HuH-7.5 (cell line): ENCODE measurements around the gene LSS.
"Not testable (repeated sequence)": the region's sequence is repeated elsewhere in the genome, so short reads cannot be mapped to it uniquely, and the experiment has no call there.

ENCODE experiments used
- DNase-seq: peaks from one replicate; pipeline ENCODE4 v3.0.0; 2011; ENCODE audit warnings: low spot score

The LSS gene

GRCh38 chr21:46205166-46205565, 23.4 kb downstream of the LSS start:
- no peak for DNase-seq

- no peak for DNase-seq
Observed at GRCh38 chr21:46203203-46203600, 25.4 kb downstream of the LSS start.

GRCh38 chr21:46202592-46203202, 25.9 kb downstream of the LSS start:
- no peak for DNase-seq

DNA sequence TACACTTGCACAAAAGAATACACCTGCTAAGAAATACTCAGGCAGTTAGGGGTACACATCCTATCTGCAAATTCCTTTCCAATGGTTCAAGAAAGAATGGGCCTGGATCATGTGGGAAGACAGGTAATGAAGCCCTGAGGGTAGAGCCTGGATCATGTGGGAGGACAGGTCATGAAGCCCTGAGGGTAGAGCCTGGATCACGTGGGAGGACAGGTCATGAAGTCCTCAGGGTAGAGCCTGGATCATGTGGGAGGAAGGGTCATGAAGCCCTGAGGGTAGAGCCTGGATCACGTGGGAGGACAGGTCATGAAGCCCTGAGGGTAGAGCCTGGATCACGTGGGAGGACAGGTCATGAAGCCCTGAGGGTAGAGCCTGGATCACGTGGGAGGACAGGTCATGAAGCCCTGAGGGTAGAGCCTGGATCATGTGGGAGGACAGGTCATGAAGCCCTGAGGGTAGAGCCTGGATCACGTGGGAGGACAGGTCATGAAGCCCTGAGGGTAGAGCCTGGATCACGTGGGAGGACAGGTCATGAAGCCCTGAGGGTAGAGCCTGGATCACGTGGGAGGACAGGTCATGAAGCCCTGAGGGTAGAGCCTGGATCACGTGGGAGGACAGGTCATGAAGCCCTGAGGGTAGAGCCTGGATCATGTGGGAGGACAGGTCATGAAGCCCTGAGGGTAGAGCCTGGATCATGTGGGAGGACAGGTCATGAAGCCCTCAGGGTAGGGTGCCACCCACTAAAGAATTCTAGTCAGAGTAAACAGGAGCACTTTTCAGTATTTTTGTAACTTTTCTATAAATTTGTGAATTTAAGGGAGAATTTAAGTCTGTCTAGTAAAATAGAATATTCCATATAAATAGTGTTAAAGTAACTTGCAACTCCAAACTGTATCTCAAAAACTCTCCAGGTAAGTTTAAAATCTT, 27.4 kb downstream of the LSS start:
- not testable (repeated sequence) for DNase-seq

GRCh38 chr21:46199436-46200373, 28.9 kb downstream of the LSS start:
- DNase-seq, result no peak

- DNase-seq, result no peak
Observed at GRCh38 chr21:46196733-46197132, 31.8 kb downstream of the LSS start.

DNA sequence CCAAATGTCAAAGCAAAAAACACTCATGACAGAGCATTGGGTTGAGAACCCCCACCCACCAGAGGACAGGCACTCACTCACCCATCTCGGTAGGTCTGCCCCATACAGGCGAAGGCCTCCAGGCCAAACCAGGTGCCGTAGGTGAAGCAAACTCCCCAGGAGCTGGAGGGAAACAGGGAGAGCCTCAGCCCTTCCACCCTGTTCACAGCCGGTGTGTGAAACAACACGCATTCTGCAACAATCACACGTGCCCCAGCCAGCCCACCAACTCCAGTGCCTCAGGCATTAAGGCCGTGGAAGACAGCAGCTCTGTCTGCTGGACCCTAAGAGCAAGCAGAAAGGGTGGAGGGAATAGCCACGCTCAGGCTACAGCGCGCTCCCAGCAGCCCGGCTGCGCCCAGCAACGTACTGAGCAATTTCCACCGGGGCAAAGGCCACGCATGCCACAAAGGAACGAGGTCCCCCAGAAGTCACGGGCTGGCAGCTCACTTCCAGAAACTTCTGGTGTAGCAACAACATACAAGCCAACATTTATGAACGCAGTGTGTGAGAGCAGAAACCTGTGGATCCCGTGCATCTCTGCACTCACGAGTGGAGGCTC, 32.9 kb downstream of the LSS start:
- DNase-seq, result no peak

GRCh38 chr21:46194374-46195334, 33.9 kb downstream of the LSS start:
- no peak for DNase-seq

DNA sequence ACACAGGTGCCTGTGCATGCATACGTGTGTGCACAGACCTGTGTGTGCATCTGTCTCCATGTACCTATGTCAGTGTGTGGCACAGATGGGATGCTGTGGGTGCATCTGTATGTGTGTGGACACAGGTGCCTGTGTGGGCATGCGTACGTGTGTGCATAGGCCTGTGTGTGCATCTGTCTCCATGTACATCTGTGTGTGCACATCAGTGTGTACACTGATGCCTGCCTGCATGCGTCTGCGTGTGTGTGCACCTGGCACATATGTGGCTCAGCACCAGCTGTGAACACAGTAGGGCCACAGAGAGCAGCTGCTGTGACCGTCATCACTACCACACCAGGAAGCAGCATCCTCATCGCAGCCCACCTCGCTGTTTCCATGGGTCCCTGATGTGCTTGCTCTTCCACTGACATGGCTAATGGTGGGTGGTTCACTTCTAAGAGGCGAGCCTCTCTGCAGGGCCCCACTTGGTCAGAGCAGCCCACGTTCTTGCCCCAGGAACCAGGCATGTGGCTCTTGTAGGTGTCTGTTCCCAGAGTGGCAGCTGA, 34.7 kb downstream of the LSS start:
- DNase-seq, result no peak

- DNase-seq, result no peak
Observed at GRCh38 chr21:46191686-46192575, 36.6 kb downstream of the LSS start.

DNA sequence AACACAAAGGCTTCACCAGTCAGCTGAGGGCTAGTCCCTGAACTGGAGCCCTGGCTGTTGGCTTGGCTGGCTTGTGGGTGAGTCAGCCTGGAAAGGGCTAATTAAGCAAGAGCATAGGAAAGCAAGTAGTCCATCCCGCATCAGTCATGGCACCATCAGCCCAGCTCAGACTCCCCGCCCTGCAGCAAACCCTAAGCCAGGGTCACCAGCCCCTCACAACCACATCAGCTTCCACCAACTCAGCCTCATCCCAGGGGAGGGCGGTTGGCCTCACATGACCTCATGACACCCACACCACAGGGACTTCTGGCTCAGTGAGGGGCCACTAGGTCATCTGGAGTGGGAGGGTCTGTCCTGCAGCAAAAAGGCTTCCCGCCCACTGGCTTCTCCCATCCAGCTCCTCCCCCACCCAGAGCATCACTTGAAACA, 37.3 kb downstream of the LSS start:
- no peak for DNase-seq

- no peak for DNase-seq
Observed at GRCh38 chr21:46190491-46191131, 38.0 kb downstream of the LSS start.

DNA sequence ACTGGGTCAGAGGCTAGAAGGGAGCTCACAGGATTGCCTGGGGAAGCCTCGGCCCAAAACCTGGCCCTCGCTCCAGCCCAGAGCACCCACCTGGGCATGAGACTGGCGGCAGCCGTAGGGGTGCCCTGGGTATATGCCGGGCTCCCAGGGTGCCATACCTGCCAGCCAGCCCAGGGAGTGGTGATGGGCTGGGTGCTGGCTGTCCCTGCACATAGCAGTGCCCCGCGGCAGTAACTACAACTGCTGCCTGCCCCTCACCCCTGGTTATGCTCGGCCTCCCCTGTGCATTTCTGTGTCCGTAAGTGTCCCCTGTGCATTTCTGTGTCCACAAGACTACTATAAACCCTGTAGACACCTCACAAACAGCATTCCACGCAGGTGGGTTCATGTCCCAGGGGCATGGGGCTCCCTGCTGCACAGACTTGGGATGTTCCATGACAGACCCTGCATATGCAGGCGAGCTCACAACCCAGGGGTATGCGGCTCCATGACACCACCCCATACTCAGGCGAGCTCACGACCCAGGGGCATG, 38.5 kb downstream of the LSS start:
- DNase-seq, result no peak

DNA sequence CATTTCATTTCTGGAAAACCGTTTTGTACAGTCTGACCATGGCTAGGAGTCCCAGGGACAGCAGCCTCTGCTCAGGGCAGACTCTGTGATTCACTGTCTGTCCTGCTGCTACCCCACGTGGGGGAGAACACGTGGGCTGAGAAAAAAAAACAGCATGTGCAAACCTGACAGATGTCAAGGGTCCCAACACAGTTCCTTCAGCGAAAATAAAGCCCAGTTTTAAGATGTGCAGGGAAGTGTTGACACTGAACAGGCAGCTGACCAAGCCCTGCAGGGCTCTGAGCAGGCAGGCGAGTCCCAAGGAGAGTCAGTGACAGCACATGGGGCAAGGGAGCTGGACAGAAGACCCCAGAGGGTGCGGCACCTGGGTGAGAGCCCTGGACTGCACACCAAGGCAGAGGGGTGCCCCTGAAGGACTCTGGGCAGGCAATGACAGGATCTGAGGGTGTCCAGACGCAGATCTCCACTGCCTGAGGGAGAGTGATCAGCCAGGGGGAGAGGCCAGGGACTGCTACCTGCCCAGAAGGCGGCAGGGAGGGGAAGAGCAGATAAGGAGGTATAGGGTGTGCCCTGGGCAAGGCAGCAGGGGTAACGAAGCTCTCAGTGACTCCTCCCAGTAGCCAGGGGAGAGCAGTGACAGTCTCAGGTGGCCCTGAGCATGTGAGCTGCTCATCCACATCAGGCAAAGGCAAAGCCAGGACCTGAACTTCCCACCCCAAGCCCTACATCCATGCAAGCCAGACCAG, 39.2 kb downstream of the LSS start:
- no peak for DNase-seq

DNA sequence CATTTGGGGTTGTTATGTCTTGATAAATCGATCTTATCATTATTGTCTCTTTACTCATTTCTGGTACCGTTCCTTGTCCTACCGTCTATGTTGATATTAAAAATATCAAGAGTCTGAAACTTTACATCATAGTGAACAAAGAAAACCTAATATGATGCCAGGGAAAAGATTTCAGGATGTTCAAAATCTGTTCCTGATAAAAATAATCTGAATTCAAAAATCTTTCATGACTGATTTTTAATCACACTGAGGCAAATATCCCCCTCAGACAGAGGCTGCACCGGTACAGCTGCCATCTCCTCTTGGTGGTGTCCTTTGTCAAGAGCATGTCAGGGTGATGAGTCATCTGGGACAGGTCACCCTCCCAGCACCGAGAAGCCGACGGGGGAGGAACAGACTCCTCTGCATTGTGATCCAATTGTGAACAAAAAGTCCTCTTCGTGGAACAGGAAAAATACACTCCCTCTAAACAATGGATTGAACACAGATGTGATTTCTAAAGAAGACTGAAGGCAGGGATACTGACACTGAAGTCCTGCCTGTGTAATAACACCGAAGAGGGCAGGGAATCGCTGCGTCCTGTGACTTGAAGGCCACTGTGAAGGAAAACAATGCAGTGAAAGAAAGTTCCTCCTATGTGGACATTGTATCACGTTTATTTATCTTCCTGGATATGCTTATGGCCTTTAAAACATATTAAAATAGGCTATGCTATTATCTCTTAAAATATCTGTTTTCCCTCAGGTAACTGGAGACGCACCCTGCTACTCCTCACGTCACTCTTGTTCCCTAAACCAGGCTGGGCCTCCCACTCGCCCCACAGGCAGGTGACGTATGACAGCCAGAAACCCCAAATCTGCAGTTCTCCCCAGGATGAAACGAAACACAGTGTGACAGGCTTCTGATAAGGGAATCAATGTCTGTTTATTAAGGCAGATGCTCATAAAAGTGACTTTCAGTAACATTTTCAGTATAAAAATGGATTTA, 40.1 kb downstream of the LSS start:
- DNase-seq, result peak; percentile 41

- DNase-seq, result no peak
Observed at GRCh38 chr21:46187814-46188213, 40.8 kb downstream of the LSS start.

DNA sequence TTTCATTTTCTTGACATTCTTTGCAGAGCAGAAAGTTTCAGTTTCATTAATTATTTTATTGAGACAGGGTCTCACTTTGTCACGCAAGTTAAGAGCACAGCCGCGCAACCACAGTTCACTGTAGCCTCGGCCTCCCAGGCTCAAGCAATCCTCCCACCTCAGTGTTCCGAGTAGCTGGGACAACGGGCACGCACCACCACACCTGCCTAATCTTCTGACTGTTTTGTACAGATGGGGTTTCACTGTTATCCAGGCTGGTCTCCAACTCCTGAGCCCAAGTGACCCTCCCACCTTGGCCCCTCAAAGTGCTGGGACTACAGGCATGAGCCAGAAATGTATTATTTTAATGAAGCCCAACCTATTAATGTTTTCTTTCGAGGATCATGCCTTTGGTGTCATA, 41.3 kb downstream of the LSS start:
- no peak for DNase-seq
